GM12892 (cell line): ENCODE measurements around the gene GALR2.

Source experiments
- DNase-seq: peaks from one replicate; pipeline ENCODE4 v3.0.0; 2011; ENCODE audit not compliant: insufficient read length
- FAIRE-seq: peaks from 2 replicates; lab custom pipeline; 2011; peaks lifted over from hg19 to GRCh38; lab: Jason Lieb, UNC
- POLR2A ChIP-seq: IDR thresholded peaks from 2 replicates; pipeline ENCODE4 v1.6.1; 2011; ENCODE audit warnings: low read depth, low read length, control low read depth
- POLR2AphosphoS5 ChIP-seq: IDR thresholded peaks from 2 replicates; pipeline ENCODE4 v1.6.1; 2011; ENCODE audit warnings: low read depth, low read length, control low read depth
- TAF1 ChIP-seq: IDR thresholded peaks from 2 replicates; pipeline ENCODE4 v1.6.1; 2011; ENCODE audit warnings: low read depth, mild to moderate bottlenecking, control low read depth, low read length, borderline replicate concordance

GALR2 gene

DNA sequence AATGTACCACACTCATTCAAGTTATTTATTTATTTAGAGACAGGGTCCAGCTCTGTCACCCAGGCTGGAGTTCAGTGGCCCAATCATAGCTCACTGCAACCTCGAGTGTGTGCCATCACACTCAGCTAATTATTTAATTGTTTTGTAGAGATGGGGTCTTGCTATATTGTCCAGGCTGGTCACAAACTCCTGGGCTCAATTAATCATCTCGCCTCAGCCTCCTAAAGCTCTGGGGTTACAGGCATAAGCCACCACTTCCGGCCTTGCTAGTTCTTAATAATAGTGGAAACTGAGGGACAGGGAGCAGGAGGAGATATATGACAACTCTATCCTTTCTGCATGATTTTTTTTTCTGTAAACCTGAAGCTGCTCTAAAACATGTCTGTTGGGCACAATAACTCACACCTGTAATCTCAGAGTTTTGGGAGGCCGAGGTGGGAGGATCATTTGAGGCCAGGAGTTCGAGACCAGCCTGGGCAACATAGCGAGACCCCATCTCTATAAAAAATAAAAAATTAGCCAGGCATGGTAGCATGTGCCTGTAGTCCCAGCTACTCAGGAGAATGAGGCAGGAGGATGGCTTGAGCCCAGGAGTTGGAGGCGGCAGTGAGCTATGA, 40.7 kb downstream of the GALR2 start:
- TF ChIP-seq POLR2AphosphoS5 = no peak
- no peak for TF ChIP-seq POLR2A
- TF ChIP-seq TAF1 = no peak
- no peak for FAIRE-seq
- DNase-seq = no peak

DNA sequence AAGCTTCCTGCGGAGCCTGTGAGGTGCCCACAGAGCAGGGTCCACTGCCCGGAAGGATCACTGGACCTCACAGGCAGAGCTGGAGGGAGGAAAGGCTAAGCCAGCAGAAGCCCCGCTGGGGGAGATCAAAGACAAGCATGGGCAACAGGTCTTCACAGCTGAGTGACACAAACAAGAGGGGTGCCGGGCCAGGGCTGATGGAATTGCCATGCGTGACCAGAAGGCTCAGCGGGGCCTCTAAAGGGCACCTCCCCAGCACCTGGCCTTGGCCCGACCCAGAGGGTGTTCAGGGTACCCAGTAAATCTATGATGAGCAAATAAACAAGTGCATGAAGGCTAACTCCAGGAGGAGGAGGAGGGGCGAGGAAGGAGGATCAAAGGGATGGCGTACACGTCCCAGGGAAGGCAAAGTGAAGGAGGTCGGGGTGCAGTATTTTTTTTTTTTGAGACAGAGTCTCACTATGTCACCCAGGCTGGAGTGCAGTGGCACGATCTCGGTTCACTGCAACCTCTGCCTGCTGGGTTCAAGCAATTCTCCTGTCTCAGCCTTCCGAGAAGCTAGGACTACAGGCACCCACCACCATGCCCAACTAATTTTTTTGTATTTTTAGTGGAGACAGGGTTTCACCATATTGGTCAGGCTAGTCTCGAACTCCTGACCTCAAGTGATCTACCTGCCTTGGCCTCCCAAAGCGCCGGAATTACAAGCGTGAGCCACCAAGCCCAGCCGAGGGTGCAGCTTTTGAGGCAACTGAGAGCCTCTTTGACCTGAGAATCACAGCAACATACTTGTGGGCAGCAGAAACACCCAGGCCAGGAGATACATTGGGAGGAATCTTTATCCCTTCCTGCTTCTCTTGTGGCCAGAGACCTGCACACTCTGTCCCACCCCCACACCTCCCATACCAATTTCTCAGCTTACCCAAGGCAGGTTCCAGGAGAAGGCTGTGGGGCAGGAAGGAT, 45.1 kb downstream of the GALR2 start:
- FAIRE-seq (no peak), DNase-seq (no peak)
- TF ChIP-seq POLR2A (no peak), TAF1 (no peak), POLR2AphosphoS5 (no peak)

DNA sequence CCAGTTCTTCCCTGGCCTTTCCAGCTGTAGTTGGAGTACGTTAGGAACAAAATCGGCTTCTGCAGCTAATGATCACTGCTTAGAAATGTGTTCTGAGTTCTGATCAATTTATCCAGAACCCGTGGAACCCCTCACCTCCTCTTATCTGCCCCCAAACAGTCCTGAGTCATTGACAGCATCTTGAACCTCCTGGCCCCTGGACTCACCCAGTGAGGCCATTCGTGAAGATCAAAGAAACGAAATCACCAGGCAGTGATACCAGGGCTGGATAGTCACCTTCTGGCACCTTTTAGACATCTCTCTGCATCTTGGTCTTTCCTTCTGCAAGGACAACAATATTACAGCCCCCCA, 46.1 kb downstream of the GALR2 start:
- TF ChIP-seq POLR2A (no peak), POLR2AphosphoS5 (no peak), TAF1 (no peak)

DNA sequence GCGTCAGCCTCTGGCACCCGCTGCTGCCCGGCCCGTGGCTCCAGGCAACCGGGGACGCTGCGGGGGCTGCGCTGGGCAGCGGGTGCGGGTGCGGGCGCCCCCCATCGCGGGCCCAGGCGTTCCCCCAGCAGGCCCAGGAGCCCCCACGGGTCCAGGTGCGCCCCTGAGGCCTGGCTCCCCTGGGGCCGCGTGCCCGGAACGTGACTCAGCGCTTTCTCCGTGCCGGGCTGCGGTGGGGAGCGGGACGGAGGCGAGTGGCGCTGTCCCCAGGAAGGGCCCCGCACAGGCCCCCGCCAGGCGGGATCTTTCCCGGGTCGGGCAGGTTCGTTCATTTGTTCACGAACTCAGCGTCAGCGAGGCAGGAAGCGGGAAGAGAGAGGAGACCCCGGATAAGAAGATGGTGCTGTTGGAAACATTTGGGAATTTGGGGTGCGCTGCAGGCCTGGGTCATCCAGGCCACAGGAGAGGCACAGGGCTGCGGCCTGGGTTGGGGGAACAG, 47.4 kb downstream of the GALR2 start:
- no peak for TF ChIP-seq TAF1
- TF ChIP-seq POLR2A = no peak
- TF ChIP-seq POLR2AphosphoS5 = no peak
- no peak for DNase-seq
- no peak for FAIRE-seq

More for the DNA sequence above, 46.1 kb downstream of the GALR2 start:
- no peak for DNase-seq
- no peak for FAIRE-seq

DNA sequence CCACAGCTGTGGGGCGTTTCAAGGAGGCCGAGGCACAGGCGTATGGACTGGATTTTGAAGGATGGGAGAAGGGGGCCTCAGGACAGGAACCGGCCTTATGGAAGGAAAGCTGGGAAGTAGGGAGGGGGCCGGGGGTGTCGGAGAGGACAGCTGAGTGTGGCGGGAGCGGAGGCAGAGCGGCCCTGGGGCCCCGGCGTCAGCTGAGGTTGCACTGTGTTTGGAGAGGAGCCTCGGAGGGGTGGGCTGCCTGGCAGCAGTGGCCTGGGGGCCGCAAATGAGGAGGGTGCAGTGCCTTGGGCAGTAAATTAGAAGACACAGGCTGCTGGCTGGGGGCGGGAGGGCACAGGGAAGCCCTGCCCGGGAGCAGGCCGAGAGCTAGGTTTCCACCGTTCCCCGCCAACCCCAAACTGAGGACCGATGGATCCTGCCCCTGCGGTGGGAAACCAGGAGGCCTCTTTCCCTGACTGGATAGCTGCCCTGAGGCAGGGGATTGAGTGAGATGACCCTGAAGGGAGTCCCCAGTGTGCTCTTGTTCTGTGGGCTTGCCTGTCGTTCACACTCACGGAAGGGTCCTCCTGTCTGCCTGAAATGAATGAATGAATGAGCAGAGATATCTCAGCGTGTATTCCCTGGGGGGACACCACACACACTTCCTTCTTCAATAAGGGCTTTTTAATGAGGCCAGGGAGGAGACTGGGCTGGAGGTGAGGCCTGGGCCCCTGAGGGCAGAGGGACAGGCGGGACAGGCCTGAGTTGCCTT, 48.0 kb downstream of the GALR2 start:
- DNase-seq = peak; percentile 13
- no peak for TF ChIP-seq POLR2AphosphoS5
- FAIRE-seq = peak; percentile 79

DNA sequence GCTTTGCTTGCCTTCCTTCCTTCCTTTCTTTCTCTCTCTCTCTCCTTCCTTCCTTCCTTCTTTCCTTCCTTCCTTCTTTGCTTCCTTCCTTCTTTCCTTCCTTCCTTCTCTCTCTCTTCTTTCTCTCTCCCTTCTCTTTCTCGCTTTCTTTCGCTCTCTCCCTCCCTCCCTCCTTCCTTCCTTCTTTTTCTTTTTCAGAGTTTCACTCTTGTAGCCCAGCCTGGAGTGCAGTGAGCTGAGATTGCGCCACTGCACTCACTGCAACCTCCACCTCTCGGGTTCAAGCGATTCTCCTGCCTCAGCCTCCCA, 48.6 kb downstream of the GALR2 start:
- FAIRE-seq (no peak), DNase-seq (no peak)
- no peak for TF ChIP-seq POLR2A
- TF ChIP-seq TAF1 = no peak
- no peak for TF ChIP-seq POLR2AphosphoS5

DNA sequence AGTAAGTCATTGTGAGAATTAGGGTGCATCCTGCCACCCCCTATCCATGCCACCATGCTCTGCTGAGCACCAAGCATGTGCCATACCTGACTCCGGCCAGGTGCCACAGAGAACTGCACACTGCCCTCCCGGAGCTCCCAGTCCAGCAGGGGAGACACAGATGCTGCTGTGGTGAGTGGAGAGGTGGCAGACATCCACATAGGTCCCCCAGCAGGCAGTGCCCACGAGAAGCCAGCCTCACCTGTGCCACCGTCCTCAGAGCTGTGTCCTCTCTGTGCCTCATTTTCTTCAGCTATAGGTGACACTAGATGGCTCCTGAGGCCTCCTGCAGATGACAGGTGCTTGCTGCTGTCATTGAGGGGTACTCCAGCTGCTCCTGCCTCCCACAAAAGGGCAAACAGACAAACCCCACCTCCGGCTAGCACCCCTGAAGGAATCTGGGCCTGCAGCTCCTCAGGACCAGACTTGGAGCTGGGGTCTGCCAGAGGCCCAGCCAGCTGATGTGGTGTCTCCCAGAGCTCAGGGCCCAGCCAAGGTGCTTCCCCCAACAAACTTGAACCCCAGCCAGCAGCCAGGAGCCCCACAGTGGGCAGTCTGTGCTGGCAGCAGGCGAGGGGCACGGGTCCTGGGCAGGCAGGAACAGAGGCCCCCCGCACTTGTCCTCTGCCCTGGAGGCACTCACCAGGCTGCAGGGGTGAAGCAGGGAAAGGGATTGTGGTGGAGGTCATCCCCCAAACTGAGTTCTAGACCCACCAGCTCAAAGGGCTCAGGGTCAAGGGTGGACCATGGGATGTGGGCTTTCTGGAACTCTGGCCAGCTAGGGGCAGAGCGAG, 49.4 kb downstream of the GALR2 start:
- DNase-seq = peak; percentile 17

DNA sequence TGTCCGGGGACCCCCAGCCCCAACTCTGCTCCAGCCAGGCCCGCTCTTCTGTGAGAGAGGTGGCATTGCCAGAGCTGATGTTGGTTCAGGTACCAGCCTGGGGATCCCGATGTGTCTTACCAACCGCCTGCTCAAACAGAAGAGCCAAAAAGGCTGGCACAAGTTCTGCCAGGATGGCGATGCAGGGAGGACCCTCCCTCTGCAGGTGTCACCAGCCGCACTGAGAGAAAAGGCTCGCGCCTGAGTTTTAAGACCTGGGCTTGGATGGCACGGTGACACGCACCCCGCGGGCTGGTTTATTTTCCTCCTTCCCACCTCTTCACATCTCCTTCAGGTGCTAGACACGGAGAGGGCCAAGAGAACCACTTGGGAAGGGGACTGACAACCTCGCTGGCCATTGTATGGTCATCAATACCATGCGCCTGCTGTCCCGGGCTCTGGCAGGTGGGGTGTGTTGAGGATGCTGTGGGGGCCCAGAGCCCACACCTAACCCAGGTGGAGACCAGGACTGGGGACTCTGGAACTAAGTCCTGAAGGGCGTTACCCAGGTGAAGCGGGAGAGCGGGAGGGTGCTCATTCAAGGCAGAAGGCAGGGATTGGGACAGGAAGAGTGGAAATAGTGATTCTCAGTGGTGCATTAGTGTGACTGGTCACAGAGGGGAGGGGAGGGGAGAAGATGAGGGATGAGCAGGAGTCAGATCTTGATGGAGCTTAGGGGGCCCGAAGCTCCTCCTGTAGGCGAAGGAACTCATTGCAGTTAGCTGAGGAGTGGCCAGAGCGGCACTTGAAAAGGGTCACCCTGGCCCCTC, 50.2 kb downstream of the GALR2 start:
- no peak for FAIRE-seq
- no peak for TF ChIP-seq TAF1
- no peak for TF ChIP-seq POLR2A
- no peak for TF ChIP-seq POLR2AphosphoS5

More for the DNA sequence above, 49.4 kb downstream of the GALR2 start:
- FAIRE-seq = no peak
- no peak for TF ChIP-seq POLR2AphosphoS5
- no peak for TF ChIP-seq POLR2A
- TF ChIP-seq TAF1 = no peak

DNA sequence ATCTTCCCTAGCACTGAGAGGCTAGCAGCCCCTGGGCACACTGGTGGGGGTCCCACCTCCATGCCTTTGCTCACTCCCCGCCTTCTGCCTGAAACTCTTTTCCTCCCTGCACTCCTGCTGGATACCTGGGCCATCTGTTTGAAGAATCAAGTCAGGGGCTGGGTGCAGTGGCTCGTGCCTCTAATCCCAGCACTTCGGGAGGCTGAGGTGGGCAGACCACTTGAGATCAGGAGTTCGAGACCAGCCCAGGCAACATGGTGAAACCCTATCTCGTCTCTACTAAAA, 50.8 kb downstream of the GALR2 start:
- FAIRE-seq = no peak
- TF ChIP-seq TAF1 (no peak), POLR2AphosphoS5 (no peak), POLR2A (no peak)

More for the DNA sequence above, 50.2 kb downstream of the GALR2 start:
- DNase-seq = no peak

DNA sequence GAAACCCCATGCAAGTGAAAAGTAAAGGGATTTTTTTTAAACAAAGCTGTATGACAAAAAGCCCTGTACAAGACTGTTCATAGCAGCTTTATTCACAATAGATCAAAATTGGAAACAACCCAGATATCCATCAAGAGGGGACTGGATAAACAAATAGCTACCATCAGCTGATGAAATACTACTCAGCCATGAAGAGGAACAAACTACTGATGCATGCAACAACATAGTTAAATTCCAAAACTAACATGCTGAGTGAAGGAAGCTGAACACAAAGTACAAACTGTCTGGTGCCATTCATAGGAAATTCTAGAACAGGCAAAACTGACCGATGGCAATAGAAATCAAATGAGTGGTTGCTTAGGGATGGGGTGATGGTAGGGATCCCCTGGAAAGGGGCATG, 51.3 kb downstream of the GALR2 start:
- FAIRE-seq (no peak), DNase-seq (no peak)
- TF ChIP-seq POLR2AphosphoS5 (no peak), TAF1 (no peak), POLR2A (no peak)

More for the DNA sequence above, 50.8 kb downstream of the GALR2 start:
- DNase-seq = no peak
